MCF 10A (cell line): ENCODE measurements around the gene PPM1L. TPM values are rescaled to one million over a fixed set of nuclear protein-coding genes. Genes with fewer than 3 reads are reported as not detected.

Source experiments
- BruUV-seq: library from RNA; stranded (reverse); fragments of 400-500 nt; replicated peaks from 2 replicates; lab custom pipeline; 2021; lab: Mats Ljungman, UMichigan
- CTCF ChIA-PET: fragments of 300-600 bp; sonication (Branson Sonifier 250); formaldehyde crosslinking; extraction: SDS; loops from one replicate; lab custom pipeline; 2021; ENCODE audit warnings: antibody characterized with exemption, inconsistent platforms; lab: Yijun Ruan, JAX
- POLR2A ChIA-PET: fragments of 300-600, 350-650 bp; sonication (Branson Sonifier 250); formaldehyde crosslinking; extraction: SDS; loops from one replicate; lab custom pipeline; 2020; ENCODE audit warnings: antibody characterized with exemption, inconsistent platforms; lab: Yijun Ruan, JAX
- DNase-seq: peaks from one replicate; pipeline ENCODE4 v3.0.0-alpha.2; 2018; ENCODE audit not compliant: unreplicated experiment
- H3K27ac Mint-ChIP-seq: one replicate; pipeline ENCODE4 v1.8.0; 2022; ENCODE audit warnings: mild to moderate bottlenecking, low read depth, mixed read lengths; ENCODE audit not compliant: unreplicated experiment
- H3K27me3 Mint-ChIP-seq: one replicate; pipeline ENCODE4 v1.8.0; 2022; ENCODE audit warnings: mixed read lengths; ENCODE audit not compliant: insufficient read depth, unreplicated experiment
- H3K36me3 Mint-ChIP-seq: one replicate; pipeline ENCODE4 v1.8.0; 2022; ENCODE audit warnings: mild to moderate bottlenecking, moderate library complexity, mixed read lengths; ENCODE audit not compliant: insufficient read depth, unreplicated experiment
- H3K4me1 Mint-ChIP-seq: one replicate; pipeline ENCODE4 v1.8.0; 2022; ENCODE audit warnings: mixed read lengths; ENCODE audit not compliant: insufficient read depth, unreplicated experiment
- H3K4me3 Mint-ChIP-seq: one replicate; pipeline ENCODE4 v1.8.0; 2022; ENCODE audit warnings: mild to moderate bottlenecking, moderate library complexity, mixed read lengths; ENCODE audit not compliant: unreplicated experiment
- H3K9me3 Mint-ChIP-seq: one replicate; pipeline ENCODE4 v1.8.0; 2022; ENCODE audit warnings: mixed read lengths; ENCODE audit not compliant: unreplicated experiment
- CTCF ChIP-seq: fragments of 200-600 bp; IDR thresholded peaks from one replicate; pipeline ENCODE4 v1.8.0; 2022; ENCODE audit warnings: antibody characterized with exemption, mild to moderate bottlenecking; ENCODE audit not compliant: unreplicated experiment
- intact Hi-C: fragments of 100-400 bp; cut with micrococcal nuclease; formaldehyde crosslinking; loops from 2 replicates; pipeline ENCODE4 v1.14.1; 2022
- total RNA-seq: library from RNA; stranded (reverse); gene quantifications from 2 replicates; pipeline ENCODE4 v1.2.3, GENCODE V29; 2022

PPM1L gene
- total RNA-seq, 1 experiment from 2014 or later, result 2.1 TPM

- no peak overlapping the region for H3K27ac Mint-ChIP-seq
- CTCF ChIA-PET, result interaction anchor here (1.1 kb wide), 1 partner anchor 13 kb away, joined by 3 read pairs; no protein-coding TSS in a partner anchor
These were observed 75.4 kb downstream of the PPM1L start for GRCh38 chr3:160831401-160831800.

GRCh38 chr3:160837394-160837980, 81.5 kb downstream of the PPM1L start:
- CTCF ChIA-PET, result interaction anchor here (0.6 to 0.7 kb wide), 3 partner anchors 34 to 78 kb away, joined by 3 read pairs; no protein-coding TSS in a partner anchor
- Mint-ChIP-seq H3K4me1 (no peaks in the 10 kb centered on the region), H3K27ac (peak overlapping the region; percentile 17), H3K4me3 (no peak overlapping the region), H3K36me3 (no peaks in the 10 kb centered on the region), H3K9me3 (peaks cover 7% of the 10 kb centered on the region), H3K27me3 (no peaks in the 10 kb centered on the region)
- no peak for DNase-seq
- no TSS peak for BruUV-seq
- POLR2A ChIA-PET, result no interaction called here
- TF ChIP-seq CTCF, result no peak
- intact Hi-C loops, result no loop called here

More at GRCh38 chr3:160831401-160831800, 75.4 kb downstream of the PPM1L start:
- no peaks in the 10 kb centered on the region for H3K4me1 Mint-ChIP-seq
- POLR2A ChIA-PET, result interaction anchor here (0.7 to 1.3 kb wide), 2 partner anchors 10 to 34 kb away, joined by 3 to 8 read pairs; no protein-coding TSS in a partner anchor
- H3K9me3 Mint-ChIP-seq, result peaks cover 7% of the 10 kb centered on the region
- no peak for TF ChIP-seq CTCF
- DNase-seq, result no peak
- no peaks in the 10 kb centered on the region for H3K27me3 Mint-ChIP-seq
- no peaks in the 10 kb centered on the region for H3K36me3 Mint-ChIP-seq
- H3K4me3 Mint-ChIP-seq, result no peak overlapping the region
- intact Hi-C loops, result no loop called here
- BruUV-seq, result no TSS peak

- ChIA-PET POLR2A (interaction anchor here (0.6 to 2.2 kb wide), 6 partner anchors 8 to 384 kb away, joined by 3 to 8 read pairs (median 4); no protein-coding TSS in a partner anchor), CTCF (interaction anchor here (0.6 to 2.3 kb wide), 5 partner anchors 30 to 132 kb away, joined by 3 to 19 read pairs (median 3); no protein-coding TSS in a partner anchor)
- H3K27ac Mint-ChIP-seq, result peak overlapping the region; percentile 4
- no peak for TF ChIP-seq CTCF
- no peak for DNase-seq
- BruUV-seq, result no TSS peak
- H3K9me3 Mint-ChIP-seq, result no peaks in the 10 kb centered on the region
- H3K4me3 Mint-ChIP-seq, result no peak overlapping the region
- H3K36me3 Mint-ChIP-seq, result no peaks in the 10 kb centered on the region
- no peaks in the 10 kb centered on the region for H3K4me1 Mint-ChIP-seq
- intact Hi-C loops, result no loop called here
- no peaks in the 10 kb centered on the region for H3K27me3 Mint-ChIP-seq
These were observed 84.6 kb downstream of the PPM1L start for GRCh38 chr3:160840590-160840989.

- ChIA-PET CTCF (interaction anchor here (0.6 to 2.3 kb wide), 5 partner anchors 11 to 127 kb away, joined by 3 to 19 read pairs (median 4); no protein-coding TSS in a partner anchor), POLR2A (interaction anchor here (0.6 to 2.2 kb wide), 6 partner anchors 9 to 269 kb away, joined by 3 to 8 read pairs (median 4); no protein-coding TSS in a partner anchor)
- Mint-ChIP-seq H3K27me3 (no peaks in the 10 kb centered on the region), H3K27ac (no peak overlapping the region), H3K4me3 (no peak overlapping the region), H3K9me3 (no peaks in the 10 kb centered on the region), H3K36me3 (no peaks in the 10 kb centered on the region), H3K4me1 (no peaks in the 10 kb centered on the region)
- no TSS peak for BruUV-seq
- intact Hi-C loops, result no loop called here
- TF ChIP-seq CTCF, result no peak
- no peak for DNase-seq
These were observed 85.4 kb downstream of the PPM1L start for GRCh38 chr3:160841455-160841854.
